A549 (cell line): ENCODE measurements around the gene RAB3D. TPM values are rescaled to one million over a fixed set of nuclear protein-coding genes. Genes with fewer than 3 reads are reported as not detected.
"Not testable (repeated sequence)": the region's sequence is repeated elsewhere in the genome, so short reads cannot be mapped to it uniquely, and the experiment has no call there.

Source experiments
- ATAC-seq, 2 experiments: fragments of 200-7000 bp in 1 of 2; fragments of >200 bp in 1 of 2; cut with Nextera tagmentation in 1 of 2; cut with Tn5 transposase in 1 of 2; 3 replicates each; pipeline versions ENCODE4 v1.8.0 to v1.9.1; 2018 to 2020; ENCODE audit warnings: mild to moderate bottlenecking in 1 of 2, moderate library complexity in 1 of 2
- CTCF ChIA-PET: fragments of 300-600 bp; sonication (Branson Sonifier 250); formaldehyde crosslinking; extraction: SDS; loops from one replicate; lab custom pipeline; 2021; ENCODE audit warnings: antibody characterized with exemption, inconsistent platforms; lab: Yijun Ruan, JAX
- POLR2A ChIA-PET: fragments of 350-600 bp; formaldehyde crosslinking; extraction: SDS; loops from one replicate; lab custom pipeline; 2021; ENCODE audit warnings: antibody characterized with exemption, inconsistent platforms; lab: Yijun Ruan, JAX
- DNase-seq, 2 experiments: peaks; one replicate each; pipeline versions ENCODE4 v3.0.0 to v3.0.0-alpha.2; 2011 to 2016; ENCODE audit warnings: low read depth in 1 of 2, low spot score in 1 of 2
- FAIRE-seq: peaks from 2 replicates; lab custom pipeline; 2011; peaks lifted over from hg19 to GRCh38; lab: Jason Lieb, UNC
- H3K27ac ChIP-seq, 2 experiments: fragments of >200 bp; sonication (Bioruptor Twin); formaldehyde crosslinking; 3 replicates each; pipeline ENCODE4 v1.5.1; 2016 to 2017
- H3K4me1 ChIP-seq: fragments of >200 bp; sonication (Bioruptor Twin); formaldehyde crosslinking; 3 replicates; pipeline ENCODE4 v1.6.1; 2016
- H3K4me2 ChIP-seq: fragments of >200 bp; sonication (Bioruptor Twin); formaldehyde crosslinking; 3 replicates; pipeline ENCODE4 v1.6.1; 2016
- H3K4me3 ChIP-seq: fragments of >200 bp; sonication (Bioruptor Twin); formaldehyde crosslinking; 3 replicates; pipeline ENCODE4 v1.5.1; 2016
- H3K9me3 ChIP-seq: fragments of >200 bp; sonication (Bioruptor Twin); formaldehyde crosslinking; 3 replicates; pipeline ENCODE4 v1.6.1; 2016
- BCL3 ChIP-seq: fragments of >200 bp; sonication (Bioruptor Twin); formaldehyde crosslinking; IDR thresholded peaks from 3 replicates; pipeline ENCODE4 v1.6.1; 2016
- ELK1 ChIP-seq: fragments of 150-350 bp; IDR thresholded peaks from 2 replicates; pipeline ENCODE4 v1.6.1; 2014; ENCODE audit warnings: low read depth, mild to moderate bottlenecking, low read length
- ESRRA ChIP-seq: fragments of 150-350 bp; IDR thresholded peaks from 2 replicates; pipeline ENCODE4 v1.6.1; 2014; ENCODE audit warnings: mild to moderate bottlenecking, low read length, borderline replicate concordance
- FOSL2 ChIP-seq, 2 experiments: fragments of 450-650 bp in 1 of 2; fragments of >200 bp in 1 of 2; sonication (Bioruptor Twin) in 1 of 2; formaldehyde crosslinking; IDR thresholded peaks; 2 replicates each; pipeline versions ENCODE4 v1.5.0 to v1.6.1; 2016 to 2020; ENCODE audit warnings: mild to moderate bottlenecking in 1 of 2, moderate library complexity in 1 of 2
- HOXB13 ChIP-seq: fragments of 250-450 bp; sonication (Bioruptor Pico); IDR thresholded peaks from 2 replicates; pipeline ENCODE4 v1.5.0; 2020; ENCODE audit warnings: low read depth, mild to moderate bottlenecking, moderate library complexity
- JUN ChIP-seq, 2 experiments: fragments of >200 bp; sonication (Bioruptor Twin); formaldehyde crosslinking; IDR thresholded peaks; 2 replicates in 1 of 2; 3 replicates in 1 of 2; pipeline ENCODE4 v1.6.1; 2016 to 2017
- KDM5A ChIP-seq: fragments of 200-600 bp; sonication (generic); IDR thresholded peaks from 2 replicates; pipeline ENCODE4 v1.6.1; 2016; ENCODE audit warnings: antibody characterized with exemption, mild to moderate bottlenecking
- NPAS2 ChIP-seq: fragments of 250-450 bp; sonication (Bioruptor Pico); IDR thresholded peaks from 2 replicates; pipeline ENCODE4 v1.8.0; 2022; ENCODE audit warnings: mild to moderate bottlenecking, moderate library complexity, borderline replicate concordance
- REST ChIP-seq: fragments of 200-600 bp; sonication (generic); IDR thresholded peaks from 2 replicates; pipeline ENCODE4 v1.6.1; 2016; ENCODE audit warnings: antibody characterized with exemption, mild to moderate bottlenecking, moderate library complexity
- ZFP36 ChIP-seq: fragments of 450-650 bp; IDR thresholded peaks from 2 replicates; pipeline ENCODE4 v1.6.1; 2014; ENCODE audit warnings: borderline replicate concordance; ENCODE audit not compliant: partially characterized antibody
- ZNF302 ChIP-seq: fragments of 250-450 bp; sonication (Bioruptor Pico); IDR thresholded peaks from 2 replicates; pipeline ENCODE4 v1.9.0; 2021; ENCODE audit warnings: inconsistent platforms, mild to moderate bottlenecking, moderate library complexity
- WGBS: methylation state at CpG from one replicate; pipeline ENCODE4 v1.1.6; 2017; ENCODE audit errors: missing lambda C conversion rate; 5-methylcytosine and 5-hydroxymethylcytosine counted together
- polyA plus RNA-seq, 4 experiments: library from polyadenylated mRNA; depleted of rRNA in 3 of 4; stranded (reverse); fragments of >200 nt; fragmentation: RNase III in 1 of 4; extraction: RNeasy Plus Mini Kit Qiagen cat#74134 plus additional on column Dnase treatment in 1 of 4; gene quantifications; 2 replicates in 3 of 4; 3 replicates in 1 of 4; pipeline ENCODE4 v1.2.3, GENCODE V29; 2011 to 2017

The RAB3D gene
- polyA plus RNA-seq, 2 of the 4 experiments (the other 2 are of a cell fraction): 4.8 to 22.3 TPM

GRCh38 chr19:11321191-11322126 is 18.0 kb downstream of the RAB3D start:
- WGBS: 87% methylated on average over 14 of the region's 14 CpGs
- H3K4me1 ChIP-seq: peaks cover 42% of the 10 kb centered on the region
- peak overlapping the region in 1 of 2 experiments; percentile 89; a peak in 2 of 6 replicates for H3K27ac ChIP-seq
- no peak overlapping the region for H3K4me3 ChIP-seq
- no peak for DNase-seq
- ChIA-PET CTCF (interaction anchor here (0.7 to 2.0 kb wide), 5 partner anchors 27 to 385 kb away, joined by 3 to 7 read pairs (median 6); no protein-coding TSS in a partner anchor), POLR2A (interaction anchor here (0.7 kb wide), 1 partner anchor 9 kb away, joined by 3 read pairs; no protein-coding TSS in a partner anchor)
- H3K4me2 ChIP-seq: no peak overlapping the region
- no peaks in the 10 kb centered on the region for H3K9me3 ChIP-seq
- no peak for ATAC-seq
- no peak for FAIRE-seq
- peak; percentile 15 for TF ChIP-seq ZFP36
- TF ChIP-seq BCL3: no peak
- TF ChIP-seq, all 56 proteins: peak for 1

GRCh38 chr19:11320278-11320995 is 19.0 kb downstream of the RAB3D start:
- H3K4me2 ChIP-seq, FAIRE-seq, H3K9me3 ChIP-seq, ATAC-seq, DNase-seq, H3K4me3 ChIP-seq, H3K27ac ChIP-seq: not testable (repeated sequence)
- H3K4me1 ChIP-seq: peaks cover 42% of the 10 kb centered on the region
- CTCF ChIA-PET: interaction anchor here (0.6 to 2.0 kb wide), 5 partner anchors 23 to 62 kb away, joined by 3 to 7 read pairs (median 6); no protein-coding TSS in a partner anchor
- WGBS: 94% methylated on average over 9 of the region's 9 CpGs
- POLR2A ChIA-PET: interaction anchor here (0.7 kb wide), 1 partner anchor 8 kb away, joined by 3 read pairs; no protein-coding TSS in a partner anchor

- ATAC-seq (no peak), DNase-seq (no peak), FAIRE-seq (no peak)
- Histone ChIP-seq H3K4me2 (no peak overlapping the region), H3K27ac (no peak overlapping the region), H3K4me1 (no peaks in the 10 kb centered on the region), H3K9me3 (no peaks in the 10 kb centered on the region), H3K4me3 (no peak overlapping the region)
- ChIA-PET CTCF (interaction anchor here (0.7 to 3.0 kb wide), 3 partner anchors 11 to 75 kb away, joined by 3 to 8 read pairs (median 6); partner anchors contain the start of gene TSPAN16), POLR2A (interaction anchor here (0.7 kb wide), 1 partner anchor 33 kb away, joined by 3 read pairs; the partner anchor contains the start of gene RAB3D)
- 62% methylated on average over 9 of the region's 9 CpGs for WGBS
- no peak for TF ChIP-seq JUN (IDR thresholded peaks at IDR 0.05)
- TF ChIP-seq, all 56 proteins: peak for 0
Measured at GRCh38 chr19:11306337-11306736, 33.1 kb downstream of the RAB3D start.

- 76% methylated on average over 5 of the region's 5 CpGs for WGBS
- H3K4me2 ChIP-seq: no peak overlapping the region
- H3K4me1 ChIP-seq: no peaks in the 10 kb centered on the region
- DNase-seq (no peak), ATAC-seq (no peak), FAIRE-seq (no peak)
- no peaks in the 10 kb centered on the region for H3K9me3 ChIP-seq
- H3K4me3 ChIP-seq: no peak overlapping the region
- POLR2A ChIA-PET: no interaction called here
- no peak overlapping the region for H3K27ac ChIP-seq
- CTCF ChIA-PET: interaction anchor here (2.6 kb wide), 1 partner anchor 11 kb away, joined by 10 read pairs; no protein-coding TSS in a partner anchor
- TF ChIP-seq FOSL2 (IDR thresholded peaks at IDR 0.05) (no peak), FOSL2 (CRISPR knock-in tag; IDR thresholded peaks at IDR 0.05) (no peak), ZNF302 (CRISPR knock-in tag) (no peak), NPAS2 (no peak), ESRRA (no peak), KDM5A (no peak), HOXB13 (no peak), ELK1 (no peak), REST (no peak)
Measured at GRCh38 chr19:11304936-11305335, 34.5 kb downstream of the RAB3D start.
